Epithelial cell of proximal tubule (primary cell): ENCODE results near the gene RAB11FIP3. TPM values are rescaled to one million over a fixed set of nuclear protein-coding genes. Genes with fewer than 3 reads are reported as not detected.
"Not testable (repeated sequence)": the region's sequence is repeated elsewhere in the genome, so short reads cannot be mapped to it uniquely, and the experiment has no call there.

Experiments
- DNase-seq: peaks from one replicate; pipeline ENCODE4 v3.0.0-alpha.2; 2011; ENCODE audit warnings: low read depth
- H3K4me3 ChIP-seq: 2 replicates; pipeline ENCODE4 v1.5.1; 2011; ENCODE audit warnings: low read depth, mild to moderate bottlenecking, low read length
- total RNA-seq: library from RNA; depleted of rRNA; stranded (reverse); fragments of >200 nt; gene quantifications from 2 replicates; pipeline ENCODE4 v1.2.3, GENCODE V29; 2015
- TF ChIP-seq, protein P1 (sequence below): conservative IDR thresholded peaks from 2 replicates; pipeline ENCODE4 v1.5.1; 2012; ENCODE audit warnings: low read depth, mild to moderate bottlenecking, low read length

RAB11FIP3 gene
- total RNA-seq, 1 donor from 2014 or later = 29.1 TPM

- TF ChIP-seq, protein P1, sequence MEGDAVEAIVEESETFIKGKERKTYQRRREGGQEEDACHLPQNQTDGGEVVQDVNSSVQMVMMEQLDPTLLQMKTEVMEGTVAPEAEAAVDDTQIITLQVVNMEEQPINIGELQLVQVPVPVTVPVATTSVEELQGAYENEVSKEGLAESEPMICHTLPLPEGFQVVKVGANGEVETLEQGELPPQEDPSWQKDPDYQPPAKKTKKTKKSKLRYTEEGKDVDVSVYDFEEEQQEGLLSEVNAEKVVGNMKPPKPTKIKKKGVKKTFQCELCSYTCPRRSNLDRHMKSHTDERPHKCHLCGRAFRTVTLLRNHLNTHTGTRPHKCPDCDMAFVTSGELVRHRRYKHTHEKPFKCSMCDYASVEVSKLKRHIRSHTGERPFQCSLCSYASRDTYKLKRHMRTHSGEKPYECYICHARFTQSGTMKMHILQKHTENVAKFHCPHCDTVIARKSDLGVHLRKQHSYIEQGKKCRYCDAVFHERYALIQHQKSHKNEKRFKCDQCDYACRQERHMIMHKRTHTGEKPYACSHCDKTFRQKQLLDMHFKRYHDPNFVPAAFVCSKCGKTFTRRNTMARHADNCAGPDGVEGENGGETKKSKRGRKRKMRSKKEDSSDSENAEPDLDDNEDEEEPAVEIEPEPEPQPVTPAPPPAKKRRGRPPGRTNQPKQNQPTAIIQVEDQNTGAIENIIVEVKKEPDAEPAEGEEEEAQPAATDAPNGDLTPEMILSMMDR = no peak
- H3K4me3 ChIP-seq = peak overlapping the region; percentile 19
- DNase-seq = no peak
Observed at GRCh38 chr16:477301-478157, 52.1 kb downstream of the RAB11FIP3 start.

DNA sequence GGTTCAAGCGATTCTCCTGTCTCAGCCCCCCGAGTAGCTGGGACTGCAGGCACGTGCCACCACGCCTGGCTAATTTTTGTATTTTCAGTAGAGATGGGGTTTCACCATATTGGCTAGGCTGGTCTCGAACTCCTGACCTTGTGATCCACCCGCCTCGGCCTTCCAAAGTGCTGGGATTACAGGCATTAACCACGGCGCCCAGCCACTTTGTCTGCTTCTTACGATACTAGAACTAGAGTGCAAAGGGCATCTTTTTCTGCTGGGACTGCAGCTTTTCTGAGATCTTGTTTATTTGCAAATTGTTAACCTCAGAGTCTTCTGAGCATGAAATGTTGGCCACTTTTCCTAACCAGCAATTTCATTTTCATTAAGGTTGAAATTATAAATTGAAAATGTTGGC is 52.8 kb downstream of the RAB11FIP3 start:
- DNase-seq, H3K4me3 ChIP-seq: not testable (repeated sequence)

DNA sequence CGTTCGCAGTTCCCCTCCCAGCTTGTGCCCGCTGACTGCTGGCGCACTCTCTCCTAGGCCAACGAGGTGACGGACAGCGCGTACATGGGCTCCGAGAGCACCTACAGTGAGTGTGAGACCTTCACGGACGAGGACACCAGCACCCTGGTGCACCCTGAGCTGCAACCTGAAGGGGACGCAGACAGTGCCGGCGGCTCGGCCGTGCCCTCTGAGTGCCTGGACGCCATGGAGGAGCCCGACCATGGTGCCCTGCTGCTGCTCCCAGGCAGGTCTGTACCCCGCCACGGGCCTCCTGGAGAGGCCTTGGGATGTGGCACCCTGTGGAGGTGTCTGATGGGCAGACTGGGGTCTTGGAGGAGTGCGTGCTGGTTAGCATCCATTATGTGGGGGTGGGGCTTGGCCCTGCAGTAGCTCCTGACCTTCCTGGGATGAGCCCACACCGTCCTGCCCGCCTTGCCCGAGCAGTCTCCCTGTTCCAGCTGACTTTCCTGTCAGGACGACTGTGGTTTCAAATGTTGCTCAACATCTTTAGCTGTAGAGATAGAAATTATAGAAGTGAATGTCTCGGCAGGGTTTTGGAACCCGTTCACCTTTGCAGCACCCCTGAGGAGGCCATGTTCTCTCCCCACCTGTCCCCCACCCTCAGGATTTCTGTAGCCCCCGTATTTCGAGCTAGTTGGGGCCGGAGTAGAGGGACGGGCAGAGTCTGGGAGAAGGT is 57.2 kb downstream of the RAB11FIP3 start:
- no peak for DNase-seq
- H3K4me3 ChIP-seq = no peak overlapping the region
- TF ChIP-seq, protein P1 = no peak

DNA sequence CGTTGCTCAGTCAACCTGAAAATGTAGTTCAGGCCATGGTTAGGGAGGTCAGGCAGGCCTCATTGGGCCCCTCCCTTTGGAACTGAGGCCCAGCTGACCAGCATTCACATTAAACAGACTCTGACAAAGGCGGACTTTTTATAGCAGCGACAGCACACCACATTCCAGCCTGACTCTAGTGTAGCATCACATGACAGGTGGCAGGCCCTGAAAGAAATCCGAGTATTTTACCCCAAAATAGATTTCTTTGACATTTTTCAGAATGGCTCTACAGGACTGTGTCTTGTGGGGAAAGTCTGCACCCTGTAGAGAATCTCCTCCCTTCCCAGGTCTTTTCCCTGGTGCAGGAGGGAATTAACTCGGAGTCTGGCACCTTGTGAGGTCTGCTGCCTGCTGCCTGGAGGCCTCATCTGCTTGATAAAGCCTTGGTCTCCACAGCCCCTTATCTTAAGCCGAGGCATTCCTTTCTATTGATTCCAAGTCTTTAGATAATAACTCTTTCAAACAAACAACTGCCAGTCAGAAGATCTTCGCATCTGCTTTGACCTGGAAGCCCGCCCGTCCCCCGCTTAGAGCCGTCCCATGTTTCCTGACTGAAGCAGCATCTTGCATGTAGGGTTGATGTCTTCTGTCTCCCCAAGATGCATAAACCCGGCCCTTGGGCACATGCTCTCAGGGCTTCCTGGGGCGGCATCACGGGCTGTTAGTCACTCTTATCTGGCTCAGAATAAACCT is 58.1 kb downstream of the RAB11FIP3 start:
- H3K4me3 ChIP-seq = no peak overlapping the region
- TF ChIP-seq, protein P1 = no peak
- no peak for DNase-seq

GRCh38 chr16:489606-490005 is 64.2 kb downstream of the RAB11FIP3 start:
- no peak for DNase-seq
- TF ChIP-seq, protein P1 = no peak
- H3K4me3 ChIP-seq = no peak overlapping the region

DNA sequence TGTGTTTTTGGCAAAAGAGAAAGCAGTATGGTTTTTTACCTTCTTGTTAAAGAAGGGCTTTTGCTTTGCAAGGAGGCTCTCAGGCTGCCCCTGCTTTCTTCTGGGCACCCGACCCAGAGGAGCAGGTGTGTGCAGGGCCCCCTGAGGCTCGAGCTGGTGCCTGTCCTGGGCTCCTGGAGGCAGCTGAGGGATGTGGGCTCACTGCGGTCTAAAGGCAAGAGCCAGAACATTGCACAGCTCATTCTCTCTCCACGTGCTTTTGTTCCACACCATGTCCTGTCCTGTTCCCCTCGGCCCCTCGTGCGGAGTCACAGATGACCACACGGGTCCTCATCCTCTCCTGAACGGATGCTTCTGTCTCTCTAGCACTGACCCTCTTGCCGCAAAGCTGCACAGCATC is 65.3 kb downstream of the RAB11FIP3 start:
- TF ChIP-seq, protein P1 = no peak
- DNase-seq = no peak
- no peak overlapping the region for H3K4me3 ChIP-seq
